DOHH2 (cell line): Measurements from ENCODE around the gene FSTL4.

Experiments
- H3F3A ChIP-seq: fragments of 200-600 bp; sonication (generic), shearing (Covaris generic); 2 replicates; pipeline ENCODE4 v1.6.0; 2016; ENCODE audit warnings: antibody characterized with exemption, mild to moderate bottlenecking; ENCODE audit not compliant: control insufficient read depth, insufficient read depth
- H3K27ac ChIP-seq: fragments of 200-600 bp; sonication (generic); 2 replicates; pipeline ENCODE4 v1.5.1; 2014; ENCODE audit warnings: low read depth, mild to moderate bottlenecking, low read length, moderate library complexity
- H3K27me3 ChIP-seq: fragments of 200-600 bp; sonication (generic); 2 replicates; pipeline ENCODE4 v1.6.1; 2014; ENCODE audit warnings: mild to moderate bottlenecking, low read length, mixed read lengths; ENCODE audit not compliant: control insufficient read depth
- H3K36me3 ChIP-seq: fragments of 200-600 bp; sonication (generic); 2 replicates; pipeline ENCODE4 v1.6.1; 2014; ENCODE audit warnings: mild to moderate bottlenecking, low read length, moderate library complexity, mixed read lengths; ENCODE audit not compliant: control insufficient read depth
- H3K4me1 ChIP-seq: fragments of 200-600 bp; sonication (generic); 2 replicates; pipeline ENCODE4 v1.6.1; 2014; ENCODE audit warnings: mild to moderate bottlenecking, low read length, mixed read lengths; ENCODE audit not compliant: control insufficient read depth
- H3K4me2 ChIP-seq: fragments of 200-600 bp; sonication (generic); 2 replicates; pipeline ENCODE4 v1.6.0; 2014; ENCODE audit warnings: mild to moderate bottlenecking, low read length, moderate library complexity
- H3K4me3 ChIP-seq: fragments of 200-600 bp; sonication (generic); 2 replicates; pipeline ENCODE4 v1.5.1; 2014; ENCODE audit warnings: mild to moderate bottlenecking, low read length, mixed read lengths
- H3K79me2 ChIP-seq: fragments of 200-600 bp; sonication (generic); 2 replicates; pipeline ENCODE4 v1.6.1; 2014; ENCODE audit warnings: mild to moderate bottlenecking, low read length, mixed read lengths; ENCODE audit not compliant: control insufficient read depth
- H3K9me2 ChIP-seq: fragments of 200-600 bp; sonication (generic); replicated peaks from 2 replicates; pipeline ENCODE4 v1.6.1; 2014; ENCODE audit warnings: mild to moderate bottlenecking, low read length, mixed read lengths; ENCODE audit not compliant: control insufficient read depth
- H3K9me3 ChIP-seq: fragments of 200-600 bp; sonication (generic); 2 replicates; pipeline ENCODE4 v1.6.1; 2014; ENCODE audit warnings: antibody characterized with exemption, low read length, mixed read lengths; ENCODE audit not compliant: control insufficient read depth, insufficient read depth
- H4K20me1 ChIP-seq: fragments of 200-600 bp; sonication (generic); 2 replicates; pipeline ENCODE4 v1.6.0; 2014; ENCODE audit warnings: low read depth, mild to moderate bottlenecking, antibody characterized with exemption, low read length, moderate library complexity; ENCODE audit not compliant: control insufficient read depth, insufficient read depth
- CTCF ChIP-seq: fragments of 200-600 bp; sonication (generic); IDR thresholded peaks from one replicate; pipeline ENCODE4 v1.5.1; 2014; ENCODE audit warnings: antibody characterized with exemption, mild to moderate bottlenecking, low read depth, low read length; ENCODE audit not compliant: poor library complexity, severe bottlenecking
- EZH2phosphoT487 ChIP-seq: fragments of 200-600 bp; sonication (generic); IDR thresholded peaks from 2 replicates; pipeline ENCODE4 v1.6.1; 2017; ENCODE audit warnings: borderline replicate concordance, mild to moderate bottlenecking, antibody characterized with exemption, low read length, moderate library complexity, mixed read lengths

The FSTL4 gene

GRCh38 chr5:133432956-133433532 is 179.3 kb downstream of the FSTL4 start:
- no peak overlapping the region for H3K4me2 ChIP-seq
- H3K27ac ChIP-seq = no peak overlapping the region
- no peaks in the 10 kb centered on the region for H3K9me2 ChIP-seq
- TF ChIP-seq EZH2phosphoT487 = no peak
- TF ChIP-seq CTCF = no peak
- H3K4me1 ChIP-seq = peaks cover 9% of the 10 kb centered on the region
- H3K4me3 ChIP-seq = no peak overlapping the region
- H3K27me3 ChIP-seq = peaks cover 23% of the 10 kb centered on the region
- H3K79me2 ChIP-seq = no peaks in the 10 kb centered on the region
- no peaks in the 10 kb centered on the region for H4K20me1 ChIP-seq
- H3K36me3 ChIP-seq = no peaks in the 10 kb centered on the region
- H3F3A ChIP-seq = no peaks in the 10 kb centered on the region
- H3K9me3 ChIP-seq = no peaks in the 10 kb centered on the region

GRCh38 chr5:133431326-133431865 is 180.9 kb downstream of the FSTL4 start:
- Histone ChIP-seq H3K27me3 (peaks cover 24% of the 10 kb centered on the region), H3K4me3 (no peak overlapping the region), H3K79me2 (no peaks in the 10 kb centered on the region), H4K20me1 (no peaks in the 10 kb centered on the region), H3K4me1 (peaks cover 9% of the 10 kb centered on the region), H3K4me2 (no peak overlapping the region), H3K9me3 (no peaks in the 10 kb centered on the region), H3K9me2 (no peaks in the 10 kb centered on the region), H3K36me3 (no peaks in the 10 kb centered on the region), H3F3A (no peaks in the 10 kb centered on the region), H3K27ac (no peak overlapping the region)
- TF ChIP-seq EZH2phosphoT487 = no peak
- no peak for TF ChIP-seq CTCF

- H3K9me3 ChIP-seq = no peaks in the 10 kb centered on the region
- H3F3A ChIP-seq = no peaks in the 10 kb centered on the region
- H3K27me3 ChIP-seq = peaks cover 28% of the 10 kb centered on the region
- no peak overlapping the region for H3K4me2 ChIP-seq
- no peak overlapping the region for H3K27ac ChIP-seq
- H4K20me1 ChIP-seq = no peaks in the 10 kb centered on the region
- no peaks in the 10 kb centered on the region for H3K9me2 ChIP-seq
- TF ChIP-seq CTCF (no peak), EZH2phosphoT487 (no peak)
- H3K79me2 ChIP-seq = no peaks in the 10 kb centered on the region
- no peaks in the 10 kb centered on the region for H3K36me3 ChIP-seq
- peaks cover 9% of the 10 kb centered on the region for H3K4me1 ChIP-seq
- H3K4me3 ChIP-seq = no peak overlapping the region
Observed at GRCh38 chr5:133430095-133430494, 182.2 kb downstream of the FSTL4 start.
